ENCODE data around the gene GIT2. TPM values are rescaled to one million over a fixed set of nuclear protein-coding genes. Genes with fewer than 3 reads are reported as not detected.
A peak's percentile ranks its signal among the peaks of the same experiment; 100 is the strongest.
"Not testable (repeated sequence)": the region's sequence is repeated elsewhere in the genome, so short reads cannot be mapped to it uniquely, and the experiment has no call there.

GIT2 gene
- total and polyA plus RNA-seq, 10 donors: 26.5 to 169 (median 121) TPM

DNA sequence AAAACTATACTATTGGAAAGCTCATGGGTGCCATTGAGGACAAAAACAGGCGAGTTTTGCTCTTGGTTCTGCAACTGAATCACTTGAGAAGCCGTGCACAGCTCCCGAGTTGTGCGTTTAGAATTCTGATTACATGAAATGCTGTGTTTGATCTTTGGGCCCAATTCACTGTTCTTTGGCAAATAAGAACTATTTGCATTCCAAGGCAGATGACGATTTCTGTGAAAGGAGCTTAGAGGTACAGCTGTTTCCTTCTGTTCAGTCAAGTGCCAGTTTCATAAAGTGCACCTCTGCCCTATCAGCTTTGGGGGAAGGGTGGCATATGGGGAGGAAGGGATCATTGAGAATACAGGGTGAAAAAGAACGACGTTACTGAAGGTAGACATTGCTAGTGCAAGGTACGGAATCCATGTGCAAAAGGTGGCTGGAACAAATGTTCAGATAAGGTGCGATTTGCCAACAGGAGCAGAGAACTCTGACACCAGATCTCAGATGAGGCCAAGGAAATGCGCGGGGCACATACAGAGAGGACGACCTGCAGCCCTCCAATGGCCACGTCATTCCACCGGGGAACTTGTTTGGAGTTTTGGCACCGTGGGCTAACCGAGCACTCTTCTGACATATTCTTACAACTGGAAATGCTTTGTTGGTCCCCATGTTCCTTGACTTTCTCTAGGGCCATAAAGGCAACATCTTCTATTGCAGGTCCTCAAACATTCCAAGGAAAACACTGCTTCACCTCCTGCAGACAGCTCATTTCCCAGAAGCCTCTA, 66.0 kb downstream of the GIT2 start:
- Histone ChIP-seq H3K4me1 (peaks cover 0 to 34% (median 8%) of the 10 kb centered on the region in 6 donors), H3K9me3 (no peaks in the 10 kb centered on the region), H3K27me3 (replicated peaks in 1 of 7) (no peaks in the 10 kb centered on the region), H3K27ac (peak overlapping the region in 5 of 8 donors; percentile 35 to 72 (median 66)), H3K36me3 (peaks cover 0 to 100% (median 79%) of the 10 kb centered on the region in 6 donors), H3K4me3 (no peak overlapping the region)
- WGBS, 5 donors: 84 to 89% (median 87%) methylated on average over 16 of the region's 16 CpGs
- no peak for TF ChIP-seq POLR2A (IDR thresholded peaks at IDR 0.05)
- TF ChIP-seq, protein P1, sequence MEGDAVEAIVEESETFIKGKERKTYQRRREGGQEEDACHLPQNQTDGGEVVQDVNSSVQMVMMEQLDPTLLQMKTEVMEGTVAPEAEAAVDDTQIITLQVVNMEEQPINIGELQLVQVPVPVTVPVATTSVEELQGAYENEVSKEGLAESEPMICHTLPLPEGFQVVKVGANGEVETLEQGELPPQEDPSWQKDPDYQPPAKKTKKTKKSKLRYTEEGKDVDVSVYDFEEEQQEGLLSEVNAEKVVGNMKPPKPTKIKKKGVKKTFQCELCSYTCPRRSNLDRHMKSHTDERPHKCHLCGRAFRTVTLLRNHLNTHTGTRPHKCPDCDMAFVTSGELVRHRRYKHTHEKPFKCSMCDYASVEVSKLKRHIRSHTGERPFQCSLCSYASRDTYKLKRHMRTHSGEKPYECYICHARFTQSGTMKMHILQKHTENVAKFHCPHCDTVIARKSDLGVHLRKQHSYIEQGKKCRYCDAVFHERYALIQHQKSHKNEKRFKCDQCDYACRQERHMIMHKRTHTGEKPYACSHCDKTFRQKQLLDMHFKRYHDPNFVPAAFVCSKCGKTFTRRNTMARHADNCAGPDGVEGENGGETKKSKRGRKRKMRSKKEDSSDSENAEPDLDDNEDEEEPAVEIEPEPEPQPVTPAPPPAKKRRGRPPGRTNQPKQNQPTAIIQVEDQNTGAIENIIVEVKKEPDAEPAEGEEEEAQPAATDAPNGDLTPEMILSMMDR (IDR thresholded peaks at IDR 0.05 in 8 of 11, conservative IDR thresholded peaks at IDR 0.05 in 3 of 11): no peak
- no peak for TF ChIP-seq POLR2AphosphoS5 (IDR thresholded peaks at IDR 0.05)
- intact Hi-C loops (cut with DNase I; ENCODE audit: low total_unique reads): no loop called here
- no peak for DNase-seq

DNA sequence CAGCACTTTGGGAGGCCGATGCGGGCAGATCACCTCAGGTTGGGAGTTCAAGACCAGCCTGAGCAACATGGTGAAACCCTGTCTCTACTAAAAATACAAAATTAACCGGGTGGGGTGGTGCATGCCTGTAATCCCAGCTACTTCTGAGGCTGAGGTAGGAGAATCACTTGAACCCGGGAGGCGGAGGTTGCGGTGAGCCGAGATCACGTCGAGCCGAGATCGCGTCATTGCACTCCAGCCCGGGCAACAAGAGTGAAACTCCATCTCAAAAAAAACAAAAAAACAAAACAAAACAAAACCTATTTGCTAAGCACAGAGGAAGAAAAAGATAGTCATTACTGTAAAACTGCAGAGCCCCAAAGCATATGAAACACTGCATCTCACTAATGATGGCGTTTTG, 66.8 kb downstream of the GIT2 start:
- H3K36me3 ChIP-seq: peaks cover 0 to 100% (median 72%) of the 10 kb centered on the region in 6 donors
- WGBS, 5 donors: 84 to 95% (median 92%) methylated on average over 14 of the region's 14 CpGs
- not testable (repeated sequence) for H3K4me3 ChIP-seq; H3K27me3 ChIP-seq (replicated peaks in 1 of 7); H3K9me3 ChIP-seq; DNase-seq
- intact Hi-C loops (cut with DNase I; ENCODE audit: low total_unique reads): loop anchor here (5.0 kb wide), 1 partner anchor 77 kb away; no protein-coding TSS in a partner anchor
- peak overlapping the region in 6 of 8 donors; percentile 43 to 72 (median 60) for H3K27ac ChIP-seq
- H3K4me1 ChIP-seq: peaks cover 0 to 32% (median 8%) of the 10 kb centered on the region in 6 donors

DNA sequence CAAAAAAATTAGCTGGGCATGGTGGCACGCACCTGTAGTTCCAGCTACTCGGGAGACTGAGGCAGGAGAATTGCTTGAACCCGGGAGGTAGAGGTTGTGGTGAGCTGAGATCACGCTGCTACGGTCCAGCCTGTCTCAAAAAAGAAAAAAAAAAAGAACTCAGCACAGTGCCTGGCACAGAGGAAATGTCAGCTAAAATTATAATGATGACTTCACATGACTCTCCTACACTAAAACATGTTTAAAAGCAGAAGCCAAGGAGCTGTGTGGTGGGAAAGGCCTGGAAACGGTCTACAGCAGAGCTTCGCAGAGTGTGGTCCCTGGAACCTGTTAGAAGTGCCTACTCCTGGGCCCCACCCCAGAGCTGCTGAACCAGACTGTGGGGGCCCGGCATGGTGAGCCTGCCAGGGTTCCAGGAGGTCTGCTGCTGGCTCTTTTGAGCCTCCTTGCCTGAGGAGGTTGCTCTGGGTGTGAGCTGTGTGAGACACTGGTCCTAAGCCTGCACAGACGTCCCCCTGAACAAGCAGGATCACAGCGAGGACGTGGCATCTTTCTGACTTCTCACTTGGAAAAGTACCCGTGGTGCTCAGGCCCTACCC, 68.0 kb downstream of the GIT2 start:
- intact Hi-C loops (cut with DNase I; ENCODE audit: low total_unique reads): loop anchor here (5.0 kb wide), 1 partner anchor 76 kb away; no protein-coding TSS in a partner anchor
- H3K9me3 ChIP-seq: no peaks in the 10 kb centered on the region

DNA sequence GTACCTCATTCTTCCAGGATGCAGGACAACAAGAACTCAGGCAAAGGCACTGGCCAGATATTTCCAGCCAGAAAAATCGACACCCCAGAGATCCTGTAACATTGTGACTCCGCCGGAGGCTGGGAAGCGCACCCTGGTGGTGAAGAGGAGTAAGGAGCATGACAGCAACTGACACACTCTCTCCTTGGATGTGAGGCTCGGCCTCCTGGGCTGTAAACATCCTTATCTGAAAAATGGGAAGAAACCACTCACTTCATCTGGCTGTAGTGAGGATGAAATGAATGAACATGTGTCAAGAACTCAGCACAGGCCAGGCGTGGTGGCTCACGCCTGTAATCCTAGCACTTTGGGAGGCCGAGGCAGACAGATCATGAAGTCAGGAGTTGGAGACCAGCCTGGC, 68.5 kb downstream of the GIT2 start:
- DNase-seq: no peak
- Histone ChIP-seq H3K36me3 (peaks cover 0 to 100% (median 58%) of the 10 kb centered on the region in 6 donors), H3K9me3 (no peaks in the 10 kb centered on the region), H3K27ac (peak overlapping the region in 3 of 8 donors; percentile 55 to 66 (median 66)), H3K4me1 (peaks cover 0 to 18% (median 7%) of the 10 kb centered on the region in 6 donors), H3K27me3 (replicated peaks in 1 of 7) (no peaks in the 10 kb centered on the region), H3K4me3 (no peak overlapping the region)
- 74 to 80% (median 75%) methylated on average over 8 of the region's 8 CpGs for WGBS, 5 donors
- intact Hi-C loops (cut with DNase I; ENCODE audit: low total_unique reads): loop anchor here (5.0 kb wide), 1 partner anchor 75 kb away; no protein-coding TSS in a partner anchor
- TF ChIP-seq, protein P1 (IDR thresholded peaks at IDR 0.05 in 8 of 11, conservative IDR thresholded peaks at IDR 0.05 in 3 of 11): peak; percentile 33 to 77 (median 63)
- TF ChIP-seq POLR2A (IDR thresholded peaks at IDR 0.05) (no peak), POLR2AphosphoS5 (IDR thresholded peaks at IDR 0.05) (peak in 2 of 3 donors; percentile 11 to 30)

More for the DNA sequence above, 68.0 kb downstream of the GIT2 start:
- peak overlapping the region in 5 of 8 donors; percentile 5 to 72 (median 66) for H3K27ac ChIP-seq
- DNase-seq: no peak
- H3K4me1 ChIP-seq: peaks cover 0 to 20% (median 7%) of the 10 kb centered on the region in 6 donors
- H3K4me3 ChIP-seq: no peak overlapping the region
- TF ChIP-seq, protein P1 (IDR thresholded peaks at IDR 0.05 in 8 of 11, conservative IDR thresholded peaks at IDR 0.05 in 3 of 11): no peak
- TF ChIP-seq POLR2AphosphoS5 (IDR thresholded peaks at IDR 0.05): peak in 1 of 3 donors; percentile 27
- whole genome bisulfite sequencing, 5 donors: 84 to 96% (median 92%) methylated on average over 12 of the region's 12 CpGs
- H3K36me3 ChIP-seq: peaks cover 0 to 100% (median 61%) of the 10 kb centered on the region in 6 donors
- H3K27me3 ChIP-seq (replicated peaks in 1 of 7): no peaks in the 10 kb centered on the region

Measured in spleen (tissue), 11 donors.